Measurements from ENCODE around the gene ELOF1.

Gene ELOF1

DNA sequence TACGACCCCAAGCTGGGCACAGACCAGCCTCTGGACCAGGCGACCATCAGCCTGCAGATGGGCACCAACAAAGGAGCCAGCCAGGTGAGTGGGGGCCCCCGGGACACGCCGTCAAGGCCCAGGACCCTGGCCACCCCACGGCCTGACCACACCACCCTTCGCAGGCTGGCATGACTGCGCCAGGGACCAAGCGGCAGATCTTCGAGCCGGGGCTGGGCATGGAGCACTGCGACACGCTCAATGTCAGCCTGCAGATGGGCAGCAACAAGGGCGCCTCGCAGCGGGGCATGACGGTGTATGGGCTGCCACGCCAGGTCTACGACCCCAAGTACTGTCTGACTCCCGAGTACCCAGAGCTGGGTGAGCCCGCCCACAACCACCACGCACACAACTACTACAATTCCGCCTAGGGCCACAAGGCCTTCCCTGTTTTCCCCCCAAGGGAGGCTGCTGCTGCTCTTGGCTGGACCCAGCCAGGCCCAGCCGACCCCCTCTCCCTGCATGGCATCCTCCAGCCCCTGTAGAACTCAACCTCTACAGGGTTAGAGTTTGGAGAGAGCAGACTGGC, 9.6 kb downstream of the ELOF1 start:
- TF ChIP-seq NFIC (IDR thresholded peaks at IDR 0.05) = no peak
- TF ChIP-seq FOXM1 (IDR thresholded peaks at IDR 0.05; ENCODE audit: borderline replicate concordance, low read depth) = no peak
- no peak for TF ChIP-seq TEAD4 (IDR thresholded peaks at IDR 0.05)
- no peak for TF ChIP-seq TCF12 (IDR thresholded peaks at IDR 0.05; ENCODE audit: low read depth)
- TF ChIP-seq CEBPB (IDR thresholded peaks at IDR 0.05) = no peak
- TF ChIP-seq RAD21 (IDR thresholded peaks at IDR 0.05; ENCODE audit: low read depth) = no peak
- TF ChIP-seq EGR1 (IDR thresholded peaks at IDR 0.05) = no peak
- TF ChIP-seq ZBTB7A (IDR thresholded peaks at IDR 0.05; ENCODE audit: low read depth) = no peak
- no peak for TF ChIP-seq CREB1 (IDR thresholded peaks at IDR 0.05; ENCODE audit: low read depth)
- TF ChIP-seq, protein P1, sequence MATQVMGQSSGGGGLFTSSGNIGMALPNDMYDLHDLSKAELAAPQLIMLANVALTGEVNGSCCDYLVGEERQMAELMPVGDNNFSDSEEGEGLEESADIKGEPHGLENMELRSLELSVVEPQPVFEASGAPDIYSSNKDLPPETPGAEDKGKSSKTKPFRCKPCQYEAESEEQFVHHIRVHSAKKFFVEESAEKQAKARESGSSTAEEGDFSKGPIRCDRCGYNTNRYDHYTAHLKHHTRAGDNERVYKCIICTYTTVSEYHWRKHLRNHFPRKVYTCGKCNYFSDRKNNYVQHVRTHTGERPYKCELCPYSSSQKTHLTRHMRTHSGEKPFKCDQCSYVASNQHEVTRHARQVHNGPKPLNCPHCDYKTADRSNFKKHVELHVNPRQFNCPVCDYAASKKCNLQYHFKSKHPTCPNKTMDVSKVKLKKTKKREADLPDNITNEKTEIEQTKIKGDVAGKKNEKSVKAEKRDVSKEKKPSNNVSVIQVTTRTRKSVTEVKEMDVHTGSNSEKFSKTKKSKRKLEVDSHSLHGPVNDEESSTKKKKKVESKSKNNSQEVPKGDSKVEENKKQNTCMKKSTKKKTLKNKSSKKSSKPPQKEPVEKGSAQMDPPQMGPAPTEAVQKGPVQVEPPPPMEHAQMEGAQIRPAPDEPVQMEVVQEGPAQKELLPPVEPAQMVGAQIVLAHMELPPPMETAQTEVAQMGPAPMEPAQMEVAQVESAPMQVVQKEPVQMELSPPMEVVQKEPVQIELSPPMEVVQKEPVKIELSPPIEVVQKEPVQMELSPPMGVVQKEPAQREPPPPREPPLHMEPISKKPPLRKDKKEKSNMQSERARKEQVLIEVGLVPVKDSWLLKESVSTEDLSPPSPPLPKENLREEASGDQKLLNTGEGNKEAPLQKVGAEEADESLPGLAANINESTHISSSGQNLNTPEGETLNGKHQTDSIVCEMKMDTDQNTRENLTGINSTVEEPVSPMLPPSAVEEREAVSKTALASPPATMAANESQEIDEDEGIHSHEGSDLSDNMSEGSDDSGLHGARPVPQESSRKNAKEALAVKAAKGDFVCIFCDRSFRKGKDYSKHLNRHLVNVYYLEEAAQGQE (IDR thresholded peaks at IDR 0.05; ENCODE audit: low read depth) = no peak
- TF ChIP-seq TAF1 (IDR thresholded peaks at IDR 0.05; ENCODE audit: low read depth) = no peak

DNA sequence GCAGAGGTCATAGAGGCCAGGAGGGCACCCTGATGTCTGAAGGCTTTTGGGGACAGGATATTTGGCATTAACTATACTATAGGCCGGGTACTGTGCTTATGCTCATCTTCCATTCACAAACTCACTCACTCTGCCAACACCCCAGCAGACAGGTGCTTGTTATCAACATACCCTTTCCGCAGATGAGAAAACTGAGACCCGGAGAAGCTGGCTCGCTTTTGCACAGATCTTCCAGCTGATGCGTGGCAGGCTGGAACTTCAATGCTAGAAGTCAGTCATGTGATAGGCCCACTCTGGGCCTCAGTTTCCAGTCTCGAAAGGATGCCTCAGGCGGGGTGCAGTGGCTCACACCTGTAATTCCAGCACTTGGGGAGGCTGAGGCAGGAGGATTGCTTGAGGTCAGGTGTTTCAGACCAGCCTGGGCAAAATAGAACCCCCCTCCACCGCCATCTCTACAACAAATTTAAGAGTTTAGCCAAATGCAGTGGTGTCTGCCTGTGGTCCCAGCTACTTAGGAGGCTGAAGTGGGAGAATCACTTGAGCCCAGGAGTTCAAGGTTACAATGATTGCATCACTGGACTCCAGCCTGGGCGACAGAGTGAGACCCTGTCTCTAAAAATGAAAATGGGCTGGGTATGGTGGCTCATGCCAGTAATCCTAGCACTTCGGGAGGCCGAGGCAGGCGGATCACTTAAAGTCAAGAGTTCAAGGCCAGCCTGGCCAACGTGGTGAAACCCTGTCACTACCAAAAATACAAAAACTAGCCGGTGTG, 10.9 kb downstream of the ELOF1 start:
- TF ChIP-seq ZBTB7A (IDR thresholded peaks at IDR 0.05; ENCODE audit: low read depth) = no peak
- TF ChIP-seq RAD21 (IDR thresholded peaks at IDR 0.05; ENCODE audit: low read depth) = no peak
- TF ChIP-seq YY1 (IDR thresholded peaks at IDR 0.05; ENCODE audit: low read depth) = no peak
- TF ChIP-seq TAF1 (IDR thresholded peaks at IDR 0.05; ENCODE audit: low read depth) = no peak

DNA sequence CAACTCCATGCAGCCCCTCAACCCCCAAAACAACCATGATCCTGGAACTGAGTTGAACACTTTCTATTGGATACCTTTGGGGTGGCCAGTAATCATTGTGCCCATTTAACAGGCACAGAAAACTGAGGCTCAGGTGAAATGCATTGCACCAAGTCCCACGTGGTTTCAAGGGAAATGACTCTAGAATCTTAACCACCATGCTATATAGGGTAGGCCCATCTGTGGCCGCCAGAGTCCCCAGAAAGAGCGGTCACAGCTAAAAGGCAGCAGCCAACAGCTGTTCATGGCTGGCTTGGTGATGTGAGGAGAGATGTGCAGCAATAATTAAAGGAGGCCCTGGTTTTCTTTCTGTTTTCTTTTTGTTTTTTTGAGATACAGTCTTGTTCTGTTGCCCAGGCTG, 17.8 kb downstream of the ELOF1 start:
- TF ChIP-seq TEAD4 (IDR thresholded peaks at IDR 0.05) (no peak), CREB1 (IDR thresholded peaks at IDR 0.05; ENCODE audit: low read depth) (no peak), CEBPB (IDR thresholded peaks at IDR 0.05) (no peak), EP300 (IDR thresholded peaks at IDR 0.05; ENCODE audit: borderline replicate concordance) (no peak)
- TF ChIP-seq, protein P2, sequence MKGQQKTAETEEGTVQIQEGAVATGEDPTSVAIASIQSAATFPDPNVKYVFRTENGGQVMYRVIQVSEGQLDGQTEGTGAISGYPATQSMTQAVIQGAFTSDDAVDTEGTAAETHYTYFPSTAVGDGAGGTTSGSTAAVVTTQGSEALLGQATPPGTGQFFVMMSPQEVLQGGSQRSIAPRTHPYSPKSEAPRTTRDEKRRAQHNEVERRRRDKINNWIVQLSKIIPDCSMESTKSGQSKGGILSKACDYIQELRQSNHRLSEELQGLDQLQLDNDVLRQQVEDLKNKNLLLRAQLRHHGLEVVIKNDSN (IDR thresholded peaks at IDR 0.05) = no peak

DNA sequence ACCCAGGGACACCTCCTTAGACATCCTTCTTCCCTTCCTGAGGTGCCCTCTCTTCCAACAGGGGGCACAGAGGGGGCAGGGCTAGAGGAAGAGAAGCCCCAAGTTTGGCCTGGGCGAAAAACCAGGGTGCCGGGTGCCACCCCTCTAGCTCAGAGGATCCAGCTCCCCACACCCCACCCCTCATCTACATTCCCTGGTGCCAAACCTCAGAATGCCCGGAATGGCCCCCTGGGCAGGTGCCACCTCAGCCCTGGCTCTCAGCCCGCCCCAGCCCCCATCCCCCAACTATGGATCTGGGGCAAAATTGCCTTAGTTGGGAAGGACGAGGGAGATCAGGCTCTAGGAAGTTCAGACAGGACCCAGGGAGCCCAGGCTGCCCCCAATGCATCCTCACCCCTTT, 18.4 kb downstream of the ELOF1 start:
- TF ChIP-seq ZBTB7A (IDR thresholded peaks at IDR 0.05; ENCODE audit: low read depth) (no peak), TEAD4 (IDR thresholded peaks at IDR 0.05) (peak; percentile 59), YY1 (IDR thresholded peaks at IDR 0.05; ENCODE audit: low read depth) (no peak), CREB1 (IDR thresholded peaks at IDR 0.05; ENCODE audit: low read depth) (no peak), TAF1 (IDR thresholded peaks at IDR 0.05; ENCODE audit: low read depth) (no peak), EGR1 (IDR thresholded peaks at IDR 0.05) (no peak), CEBPB (IDR thresholded peaks at IDR 0.05) (no peak), RAD21 (IDR thresholded peaks at IDR 0.05; ENCODE audit: low read depth) (no peak), EP300 (IDR thresholded peaks at IDR 0.05; ENCODE audit: borderline replicate concordance) (no peak), NFIC (IDR thresholded peaks at IDR 0.05) (0 out of 2 replicates have a peak, but pooled peaks have one; percentile 23), FOXM1 (IDR thresholded peaks at IDR 0.05; ENCODE audit: borderline replicate concordance, low read depth) (no peak)
- TF ChIP-seq, protein P2 (IDR thresholded peaks at IDR 0.05) = no peak

DNA sequence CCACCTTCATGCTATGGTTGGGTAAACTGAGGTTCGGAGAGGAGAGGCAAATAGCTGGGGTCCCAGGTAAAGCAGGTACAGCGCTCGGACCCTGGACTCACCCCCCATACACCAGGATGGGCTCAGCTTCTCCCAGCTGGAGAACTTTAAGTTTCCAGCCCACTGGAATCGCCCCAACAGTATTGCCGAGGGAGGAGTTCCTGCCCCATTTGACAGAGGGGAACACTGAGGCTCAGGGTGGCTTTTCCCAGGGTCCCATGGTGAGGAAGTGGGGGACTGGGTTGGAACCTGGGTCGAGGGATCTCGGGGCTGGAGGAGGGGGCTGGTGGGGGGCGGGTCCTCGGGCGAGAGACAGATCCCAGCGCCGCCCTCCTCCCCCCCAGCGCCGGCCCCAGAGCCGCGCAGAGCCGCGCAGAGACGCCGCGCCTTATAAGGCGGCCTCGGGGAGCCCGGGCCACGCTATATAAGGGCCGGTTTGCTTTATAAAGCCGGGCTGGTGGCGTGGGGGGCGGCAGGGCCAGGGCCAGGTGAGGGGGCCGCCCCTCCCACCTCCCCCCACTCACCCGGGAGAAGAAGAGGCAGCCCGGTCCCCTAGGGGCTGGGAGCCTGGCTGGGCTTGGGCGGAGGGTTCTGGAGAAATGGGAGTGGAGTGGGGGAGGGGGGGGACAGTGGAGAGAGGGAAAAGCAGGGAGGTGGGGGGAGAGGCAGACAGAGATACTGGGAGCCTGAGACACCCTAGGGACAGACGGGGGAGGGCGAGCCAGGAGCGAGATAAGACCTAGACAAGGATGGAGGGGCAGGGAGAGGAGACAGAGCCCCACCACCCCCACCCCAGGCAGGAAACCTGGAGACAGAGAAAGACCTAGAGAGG, 19.3 kb downstream of the ELOF1 start:
- TF ChIP-seq ZBTB7A (IDR thresholded peaks at IDR 0.05; ENCODE audit: low read depth) (no peak), CEBPB (IDR thresholded peaks at IDR 0.05) (no peak), TCF12 (IDR thresholded peaks at IDR 0.05; ENCODE audit: low read depth) (no peak), EGR1 (IDR thresholded peaks at IDR 0.05) (no peak), TAF1 (IDR thresholded peaks at IDR 0.05; ENCODE audit: low read depth) (no peak), TEAD4 (IDR thresholded peaks at IDR 0.05) (no peak), FOXM1 (IDR thresholded peaks at IDR 0.05; ENCODE audit: borderline replicate concordance, low read depth) (no peak), RAD21 (IDR thresholded peaks at IDR 0.05; ENCODE audit: low read depth) (no peak)
- TF ChIP-seq, protein P2 (IDR thresholded peaks at IDR 0.05) = no peak

DNA sequence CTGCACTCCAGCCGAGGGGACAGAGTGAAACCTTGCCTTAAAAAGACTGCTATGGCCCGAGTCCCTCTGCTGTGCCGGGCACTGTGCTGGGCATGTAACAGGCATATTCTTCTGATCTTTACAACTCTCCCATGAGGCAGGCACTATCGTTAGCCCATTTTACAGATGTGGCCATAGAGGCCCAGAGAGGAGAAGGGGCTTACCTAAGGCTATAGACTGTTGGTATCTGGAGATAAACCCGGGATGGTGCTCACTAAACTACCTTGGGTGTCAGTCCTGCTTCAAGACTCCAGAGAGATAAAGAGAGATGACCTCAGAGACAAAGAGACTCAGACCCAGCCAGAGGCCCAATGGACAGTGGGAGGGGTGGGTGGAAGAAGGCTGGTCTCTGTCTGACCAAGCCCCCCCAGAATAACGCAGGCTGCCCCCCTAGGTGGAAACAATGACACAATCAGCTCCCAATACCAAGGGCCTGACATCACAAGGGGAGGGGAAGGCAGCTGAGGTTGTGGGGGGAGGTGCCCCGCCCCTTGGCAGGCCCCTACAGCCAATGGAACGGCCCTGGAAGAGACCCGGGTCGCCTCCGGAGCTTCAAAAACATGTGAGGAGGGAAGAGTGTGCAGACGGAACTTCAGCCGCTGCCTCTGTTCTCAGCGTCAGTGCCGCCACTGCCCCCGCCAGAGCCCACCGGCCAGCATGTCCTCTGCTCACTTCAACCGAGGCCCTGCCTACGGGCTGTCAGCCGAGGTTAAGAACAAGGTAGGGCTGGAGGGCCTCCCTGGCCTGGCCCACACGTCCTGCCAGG, 20.6 kb downstream of the ELOF1 start, which contains the start of gene CNN1:
Gene CNN1, plus strand, starts transcription at position 620 of the 805 bp plus-strand sequence. Its CDS starts 77 bp downstream, at position 697.
- TF ChIP-seq EP300 (IDR thresholded peaks at IDR 0.05; ENCODE audit: borderline replicate concordance) = no peak; the same call in 1 of the 2 replicates
- peak; percentile 58; the same call in 1 of the 2 replicates for TF ChIP-seq ZBTB7A (IDR thresholded peaks at IDR 0.05; ENCODE audit: low read depth)
- TF ChIP-seq TCF12 (IDR thresholded peaks at IDR 0.05; ENCODE audit: low read depth) = peak; percentile 32; the same call in 1 of the 2 replicates
- TF ChIP-seq, protein P3, sequence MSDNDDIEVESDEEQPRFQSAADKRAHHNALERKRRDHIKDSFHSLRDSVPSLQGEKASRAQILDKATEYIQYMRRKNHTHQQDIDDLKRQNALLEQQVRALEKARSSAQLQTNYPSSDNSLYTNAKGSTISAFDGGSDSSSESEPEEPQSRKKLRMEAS (IDR thresholded peaks at IDR 0.05) = 0 out of 2 replicates have a peak, but pooled peaks have one; percentile 20

All from Ishikawa (cell line).